Stimulated activated naive CD4-positive, alpha-beta T cell treated with Interleukin-2 at 50 U/mL for 16 hours (primary cell): ENCODE measurements around the gene CHMP4B.

Experiments used
- DNase-seq: peaks from one replicate; lab custom pipeline; 2025; lab: John Stamatoyannopoulos, UW

CHMP4B gene

GRCh38 chr20:33839591-33839990 lies 28.4 kb downstream of the CHMP4B start:
- no peak for DNase-seq

- DNase-seq, result no peak
Observed at GRCh38 chr20:33840160-33840559, 29.0 kb downstream of the CHMP4B start.

- DNase-seq, result no peak
Observed at GRCh38 chr20:33840759-33841435, 29.7 kb downstream of the CHMP4B start.

- DNase-seq, result no peak
Observed at GRCh38 chr20:33841436-33841799, 30.3 kb downstream of the CHMP4B start.

- DNase-seq, result no peak
Observed at GRCh38 chr20:33842346-33842745, 31.2 kb downstream of the CHMP4B start.

GRCh38 chr20:33843050-33843449 lies 31.9 kb downstream of the CHMP4B start:
- no peak for DNase-seq

GRCh38 chr20:33843854-33844253 lies 32.7 kb downstream of the CHMP4B start:
- DNase-seq, result no peak

- DNase-seq, result no peak
Observed at GRCh38 chr20:33846291-33846935, 35.3 kb downstream of the CHMP4B start.

- no peak for DNase-seq
Observed at GRCh38 chr20:33847006-33847405, 35.9 kb downstream of the CHMP4B start.

- no peak for DNase-seq
Observed at GRCh38 chr20:33848391-33848790, 37.2 kb downstream of the CHMP4B start.

GRCh38 chr20:33850159-33850558 lies 39.0 kb downstream of the CHMP4B start:
- DNase-seq, result no peak

GRCh38 chr20:33851842-33852466 lies 40.8 kb downstream of the CHMP4B start:
- no peak for DNase-seq

- DNase-seq, result no peak
Observed at GRCh38 chr20:33852626-33853506, 41.7 kb downstream of the CHMP4B start.

- DNase-seq, result no peak
Observed at GRCh38 chr20:33853507-33853813, 42.3 kb downstream of the CHMP4B start.

GRCh38 chr20:33857722-33858563 lies 46.8 kb downstream of the CHMP4B start:
- no peak for DNase-seq

- DNase-seq, result no peak
Observed at GRCh38 chr20:33858666-33859065, 47.5 kb downstream of the CHMP4B start.

GRCh38 chr20:33859157-33859695 lies 48.1 kb downstream of the CHMP4B start:
- no peak for DNase-seq

GRCh38 chr20:33859751-33860150 lies 48.6 kb downstream of the CHMP4B start:
- DNase-seq, result no peak

- no peak for DNase-seq
Observed at GRCh38 chr20:33861458-33861857, 50.3 kb downstream of the CHMP4B start.

- peak; percentile 6 for DNase-seq
Observed at GRCh38 chr20:33862709-33863403, 51.7 kb downstream of the CHMP4B start.
